ENCODE results near the gene PHF19. TPM values are rescaled to one million over a fixed set of nuclear protein-coding genes. Genes with fewer than 3 reads are reported as not detected.

PHF19 gene
- total RNA-seq, 1 experiment from 2014 or later, result 66.8 TPM

GRCh38 chr9:120837921-120838320, 39.1 kb downstream of the PHF19 start:
- Histone ChIP-seq H3K27ac (ENCODE audit: insufficient read length, low read depth, low read length) (no peak overlapping the region), H3K18ac (ENCODE audit: insufficient read length, low read depth, low read length) (no peak overlapping the region), H3K23me2 (ENCODE audit: insufficient read length, low read depth, low read length, poor library complexity, severe bottlenecking) (peaks cover 12% of the 10 kb centered on the region), H4K8ac (replicated peaks; ENCODE audit: insufficient read length, low read depth, low read length) (no peak overlapping the region), H4K5ac (ENCODE audit: insufficient read length, low read depth, low read length) (no peak overlapping the region), H3K79me1 (ENCODE audit: insufficient read depth, low read depth, low read length, poor library complexity, severe bottlenecking) (no peaks in the 10 kb centered on the region), H3K23ac (ENCODE audit: insufficient read length, low read depth, low read length) (no peak overlapping the region), H3K4ac (ENCODE audit: low read depth, low read length) (no peak overlapping the region), H3K27me3 (ENCODE audit: insufficient read depth, low read length) (no peaks in the 10 kb centered on the region), H3K14ac (ENCODE audit: insufficient read depth, low read length) (no peak overlapping the region), H3K79me2 (ENCODE audit: insufficient read depth, low read length) (no peaks in the 10 kb centered on the region), H3K4me2 (ENCODE audit: insufficient read depth, insufficient read length, low read length) (no peak overlapping the region), H4K91ac (ENCODE audit: insufficient read length, low read depth, low read length) (no peak overlapping the region), H3K9me3 (ENCODE audit: control insufficient read depth, low read depth, low read length) (no peaks in the 10 kb centered on the region), H3K4me1 (ENCODE audit: insufficient read depth, low read length) (no peaks in the 10 kb centered on the region), H2BK120ac (ENCODE audit: low read depth, low read length, poor library complexity, severe bottlenecking) (no peak overlapping the region), H2AK5ac (ENCODE audit: insufficient read length, low read length) (no peak overlapping the region), H2BK20ac (ENCODE audit: low read depth, low read length, poor library complexity, severe bottlenecking) (no peak overlapping the region), H3K9ac (ENCODE audit: extremely low read depth, insufficient read length, low read length) (no peak overlapping the region), H2BK12ac (ENCODE audit: insufficient read length, low read depth, low read length) (no peak overlapping the region), H2AFZ (ENCODE audit: low read length) (no peak overlapping the region), H2BK5ac (ENCODE audit: insufficient read length, low read length) (no peak overlapping the region), H3T11ph (ENCODE audit: low read length) (no peak overlapping the region), H3K56ac (ENCODE audit: insufficient read length, low read depth, low read length) (no peak overlapping the region), H2BK15ac (ENCODE audit: low read depth, low read length) (no peak overlapping the region), H4K20me1 (ENCODE audit: control insufficient read depth, insufficient read depth, insufficient read length) (no peaks in the 10 kb centered on the region)
- Mint-ChIP-seq H3K27ac (no peak overlapping the region; a peak in 2 of 7 replicates), H3K9me3 (no peaks in the 10 kb centered on the region; a peak in 1 of 5 replicates), H3K36me3 (ENCODE audit: insufficient read depth in 1 of 3, low read depth in 3 of 3) (peaks cover 0 to 49% (median 29%) of the 10 kb centered on the region in 3 experiments; a peak in 5 of 7 replicates), H3K27me3 (ENCODE audit: low read depth) (no peaks in the 10 kb centered on the region), H3K4me3 (no peak overlapping the region), H3K4me1 (peaks cover 20 to 21% of the 10 kb centered on the region in 2 experiments)
- no CpG with 5 or more reads among the region's 3 CpGs for WGBS (ENCODE audit: extremely low coverage, insufficient read length, low lambda C conversion rate)
- DNase-seq, result no peak
- no peak for TF ChIP-seq CTCF (conservative IDR thresholded peaks at IDR 0.05)

Measured in H9 (cell line).